Glutamatergic neuron (in vitro differentiated cells): ENCODE data around the gene ARHGAP8. TPM values are rescaled to one million over a fixed set of nuclear protein-coding genes. Genes with fewer than 3 reads are reported as not detected.

Experiments
- DNase-seq: peaks from one replicate; pipeline ENCODE4 v3.0.0; 2022
- H3K27ac Mint-ChIP-seq: one replicate; pipeline ENCODE4 v1.8.0; 2020; ENCODE audit warnings: mild to moderate bottlenecking, mixed read lengths, inconsistent platforms; ENCODE audit not compliant: unreplicated experiment
- H3K27me3 Mint-ChIP-seq: one replicate; pipeline ENCODE4 v1.8.0; 2020; ENCODE audit warnings: mild to moderate bottlenecking, moderate library complexity, mixed read lengths, inconsistent platforms; ENCODE audit not compliant: unreplicated experiment
- H3K36me3 Mint-ChIP-seq: one replicate; pipeline ENCODE4 v1.8.0; 2020; ENCODE audit warnings: mild to moderate bottlenecking, mixed read lengths, inconsistent platforms; ENCODE audit not compliant: unreplicated experiment
- H3K4me1 Mint-ChIP-seq: one replicate; pipeline ENCODE4 v1.8.0; 2020; ENCODE audit warnings: mild to moderate bottlenecking, low read depth, mixed read lengths, inconsistent platforms; ENCODE audit not compliant: unreplicated experiment
- H3K4me3 Mint-ChIP-seq: one replicate; pipeline ENCODE4 v1.8.0; 2020; ENCODE audit warnings: mild to moderate bottlenecking, mixed read lengths, inconsistent platforms; ENCODE audit not compliant: unreplicated experiment
- H3K9me3 Mint-ChIP-seq: one replicate; pipeline ENCODE4 v1.8.0; 2020; ENCODE audit warnings: mild to moderate bottlenecking, moderate library complexity, mixed read lengths, inconsistent platforms; ENCODE audit not compliant: unreplicated experiment
- total RNA-seq: library from RNA; stranded (reverse); fragmentation: NEBNext Ultra II Directional; extraction: Animal tissue kit (Norgen Biotek cat#: 25700); gene quantifications from one replicate; pipeline ENCODE4 v1.2.1, GENCODE V29; 2021; ENCODE audit not compliant: unreplicated experiment
- TF ChIP-seq, protein P1 (sequence below): fragments of 200-600 bp; sonication (generic); IDR thresholded peaks from one replicate; pipeline ENCODE4 v1.5.0; 2021; ENCODE audit not compliant: partially characterized antibody, unreplicated experiment

Gene ARHGAP8
- total RNA-seq, 1 donor from 2014 or later, result 0.59 TPM

DNA sequence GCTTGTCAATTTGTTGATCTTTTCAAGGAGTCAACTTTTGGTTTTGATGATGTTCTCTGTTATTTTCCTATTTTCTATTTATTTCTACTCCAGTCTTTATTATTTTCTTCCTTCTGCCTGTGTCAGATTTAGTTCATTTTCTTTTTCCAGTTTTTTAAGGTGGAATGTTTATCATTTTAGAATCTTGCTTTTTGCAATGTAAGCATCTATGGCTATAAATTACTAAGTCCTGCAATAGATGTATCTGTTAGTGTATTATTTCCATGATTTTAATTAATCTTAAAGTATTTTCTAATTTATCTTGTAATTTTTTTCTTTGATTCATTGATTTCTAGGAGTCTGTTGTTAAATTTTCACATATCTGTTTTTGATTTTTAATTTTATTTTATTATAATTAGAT, 81.7 kb downstream of the ARHGAP8 start:
- H3K9me3 Mint-ChIP-seq, result no peaks in the 10 kb centered on the region
- DNase-seq, result no peak
- peaks cover 3% of the 10 kb centered on the region for H3K27me3 Mint-ChIP-seq
- H3K4me1 Mint-ChIP-seq, result peaks cover 3% of the 10 kb centered on the region
- TF ChIP-seq, protein P1, sequence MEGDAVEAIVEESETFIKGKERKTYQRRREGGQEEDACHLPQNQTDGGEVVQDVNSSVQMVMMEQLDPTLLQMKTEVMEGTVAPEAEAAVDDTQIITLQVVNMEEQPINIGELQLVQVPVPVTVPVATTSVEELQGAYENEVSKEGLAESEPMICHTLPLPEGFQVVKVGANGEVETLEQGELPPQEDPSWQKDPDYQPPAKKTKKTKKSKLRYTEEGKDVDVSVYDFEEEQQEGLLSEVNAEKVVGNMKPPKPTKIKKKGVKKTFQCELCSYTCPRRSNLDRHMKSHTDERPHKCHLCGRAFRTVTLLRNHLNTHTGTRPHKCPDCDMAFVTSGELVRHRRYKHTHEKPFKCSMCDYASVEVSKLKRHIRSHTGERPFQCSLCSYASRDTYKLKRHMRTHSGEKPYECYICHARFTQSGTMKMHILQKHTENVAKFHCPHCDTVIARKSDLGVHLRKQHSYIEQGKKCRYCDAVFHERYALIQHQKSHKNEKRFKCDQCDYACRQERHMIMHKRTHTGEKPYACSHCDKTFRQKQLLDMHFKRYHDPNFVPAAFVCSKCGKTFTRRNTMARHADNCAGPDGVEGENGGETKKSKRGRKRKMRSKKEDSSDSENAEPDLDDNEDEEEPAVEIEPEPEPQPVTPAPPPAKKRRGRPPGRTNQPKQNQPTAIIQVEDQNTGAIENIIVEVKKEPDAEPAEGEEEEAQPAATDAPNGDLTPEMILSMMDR, result no peak
- no peak overlapping the region for H3K4me3 Mint-ChIP-seq
- no peak overlapping the region for H3K27ac Mint-ChIP-seq
- H3K36me3 Mint-ChIP-seq, result peaks cover 12% of the 10 kb centered on the region

DNA sequence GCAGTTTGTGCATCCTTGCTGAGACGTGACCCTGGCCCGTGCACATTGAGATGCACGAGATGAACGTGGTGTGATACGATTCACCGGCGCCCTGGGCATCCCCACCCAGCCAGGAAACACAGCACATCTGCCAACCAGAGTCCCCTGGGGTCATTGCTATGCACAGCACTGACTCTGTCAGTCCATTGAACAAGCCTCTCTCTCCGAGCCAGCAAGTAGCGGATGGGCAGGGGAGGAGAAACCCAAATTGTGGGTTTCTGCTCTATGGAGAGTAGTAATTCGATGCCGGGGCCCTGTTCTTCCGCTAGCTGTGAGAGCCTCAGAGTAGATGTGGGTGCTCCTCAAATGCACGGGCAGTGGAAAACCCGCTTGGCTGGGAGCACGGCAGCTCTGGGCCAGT, 85.1 kb downstream of the ARHGAP8 start:
- peaks cover 12% of the 10 kb centered on the region for H3K36me3 Mint-ChIP-seq
- no peak overlapping the region for H3K27ac Mint-ChIP-seq
- peaks cover 2% of the 10 kb centered on the region for H3K9me3 Mint-ChIP-seq
- peaks cover 3% of the 10 kb centered on the region for H3K27me3 Mint-ChIP-seq
- no peak overlapping the region for H3K4me3 Mint-ChIP-seq
- H3K4me1 Mint-ChIP-seq, result peaks cover 3% of the 10 kb centered on the region
- DNase-seq, result no peak
- TF ChIP-seq, protein P1, result no peak

DNA sequence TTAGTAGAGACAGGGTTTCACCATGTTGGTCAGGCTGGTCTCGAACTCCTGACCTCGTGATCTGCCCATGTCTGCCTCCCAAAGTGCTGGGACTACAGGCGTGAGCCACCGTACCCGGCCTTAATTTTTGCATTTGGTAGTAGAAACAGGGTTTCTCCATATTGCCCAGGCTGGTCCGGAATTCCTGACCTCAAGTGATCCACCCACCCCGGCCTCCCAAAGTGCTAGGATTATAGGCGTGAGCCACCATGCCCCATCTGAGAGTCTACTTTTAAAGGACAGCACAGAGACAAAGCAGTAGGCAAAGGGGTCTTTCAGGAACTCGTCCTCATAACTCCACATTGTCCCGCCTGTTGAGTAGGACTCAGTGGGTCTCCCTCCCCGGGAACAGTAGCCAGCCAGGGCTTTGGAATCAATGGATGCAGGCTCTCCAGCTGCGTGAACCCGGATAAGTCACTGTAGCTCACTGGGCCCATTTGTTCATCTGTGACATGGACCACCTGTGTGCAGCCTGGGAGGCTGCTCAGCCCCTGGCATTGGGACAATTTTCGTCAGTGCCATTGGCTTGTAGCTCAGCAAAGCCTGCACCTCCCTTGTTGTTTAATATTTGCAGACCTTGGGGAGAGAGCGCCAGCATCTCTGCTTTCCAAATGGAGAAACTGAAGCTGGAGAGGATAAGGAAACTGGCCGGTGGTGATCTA, 86.1 kb downstream of the ARHGAP8 start:
- Mint-ChIP-seq H3K4me3 (no peak overlapping the region), H3K27me3 (peaks cover 3% of the 10 kb centered on the region), H3K27ac (no peak overlapping the region), H3K4me1 (peaks cover 3% of the 10 kb centered on the region), H3K36me3 (peaks cover 12% of the 10 kb centered on the region), H3K9me3 (peaks cover 2% of the 10 kb centered on the region)
- DNase-seq, result no peak
- TF ChIP-seq, protein P1, result no peak

DNA sequence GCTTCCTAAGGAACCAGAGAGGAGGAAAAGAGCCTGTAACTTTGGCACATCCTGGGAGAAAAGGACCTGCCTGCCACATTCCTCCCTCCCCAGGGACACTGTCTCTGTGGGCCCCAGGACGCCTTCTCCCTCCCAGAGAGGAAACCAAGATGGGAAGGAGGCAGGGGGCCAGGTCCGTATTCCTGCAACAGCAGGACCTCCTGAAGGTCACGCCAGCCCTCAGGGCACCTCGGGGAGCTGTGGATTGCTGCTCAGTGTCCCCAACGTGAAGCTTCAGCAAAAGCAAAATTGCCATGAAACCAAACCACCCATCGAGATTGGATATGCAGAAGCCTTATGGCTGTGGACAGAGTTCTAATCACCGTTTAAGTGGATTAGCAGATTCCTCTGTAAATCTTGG, 86.7 kb downstream of the ARHGAP8 start:
- DNase-seq, result no peak
- peaks cover 3% of the 10 kb centered on the region for H3K27me3 Mint-ChIP-seq
- H3K9me3 Mint-ChIP-seq, result peaks cover 2% of the 10 kb centered on the region
- H3K4me1 Mint-ChIP-seq, result peaks cover 3% of the 10 kb centered on the region
- TF ChIP-seq, protein P1, result no peak
- H3K4me3 Mint-ChIP-seq, result no peak overlapping the region
- peaks cover 8% of the 10 kb centered on the region for H3K36me3 Mint-ChIP-seq
- no peak overlapping the region for H3K27ac Mint-ChIP-seq

DNA sequence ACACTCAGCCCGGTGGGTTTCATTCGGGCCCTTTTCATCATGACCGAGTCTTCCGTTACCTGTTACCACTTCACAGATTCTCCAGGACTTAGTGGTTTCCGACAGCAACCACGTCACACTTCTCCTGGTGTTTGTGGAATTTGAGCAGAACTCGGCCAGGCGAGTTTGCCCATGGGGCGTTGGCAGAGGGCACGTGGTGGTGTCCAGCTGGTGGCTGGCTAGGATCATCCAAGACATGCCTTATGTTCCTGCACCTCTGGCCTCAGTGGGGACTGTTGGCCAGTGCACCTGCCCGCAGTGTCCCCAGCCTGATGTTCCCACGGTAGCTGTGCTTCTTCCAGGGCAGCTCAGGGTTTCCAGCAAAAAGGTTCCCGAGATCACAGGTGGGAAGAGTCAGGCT, 87.3 kb downstream of the ARHGAP8 start:
- no peak for DNase-seq
- Mint-ChIP-seq H3K27me3 (peaks cover 4% of the 10 kb centered on the region), H3K4me1 (peaks cover 3% of the 10 kb centered on the region), H3K27ac (no peak overlapping the region), H3K9me3 (peaks cover 2% of the 10 kb centered on the region), H3K4me3 (no peak overlapping the region), H3K36me3 (peaks cover 5% of the 10 kb centered on the region)
- TF ChIP-seq, protein P1, result no peak
